ENCODE results near the gene ABCC3. TPM values are rescaled to one million over a fixed set of nuclear protein-coding genes. Genes with fewer than 3 reads are reported as not detected.

ABCC3 gene
- total RNA-seq, 1 donor from 2014 or later, result 13.3 TPM

DNA sequence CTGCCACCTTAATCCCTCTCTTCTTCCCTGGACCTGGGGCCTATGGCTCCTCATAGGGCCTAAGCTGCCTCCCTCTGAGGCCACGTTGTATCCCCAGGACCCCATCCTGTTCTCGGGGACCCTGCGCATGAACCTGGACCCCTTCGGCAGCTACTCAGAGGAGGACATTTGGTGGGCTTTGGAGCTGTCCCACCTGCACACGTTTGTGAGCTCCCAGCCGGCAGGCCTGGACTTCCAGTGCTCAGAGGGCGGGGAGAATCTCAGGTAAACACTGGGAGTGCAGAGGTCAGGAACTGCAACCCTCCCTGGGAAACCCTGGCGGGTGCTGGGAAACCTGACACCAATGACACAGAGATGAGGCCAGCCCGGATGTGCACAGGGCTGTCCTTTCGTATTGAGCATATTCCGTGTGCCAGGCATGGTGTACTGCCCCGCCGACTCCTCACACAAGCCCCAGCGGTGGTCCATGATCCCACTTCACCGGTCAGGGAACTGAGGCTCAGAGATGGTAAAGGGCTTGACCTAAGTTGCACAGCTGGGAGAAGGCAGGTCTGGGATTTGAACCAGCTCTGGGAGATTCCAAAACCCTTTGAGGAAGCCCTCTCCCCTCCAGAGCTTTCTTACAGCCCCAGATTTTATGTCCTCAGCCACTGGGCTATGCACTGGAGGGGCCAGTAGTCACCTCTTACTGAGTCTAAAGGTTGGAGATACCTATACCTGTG, 50.1 kb downstream of the ABCC3 start:
- Mint-ChIP-seq H3K27me3 (peaks cover 5% of the 10 kb centered on the region), H3K27ac (peak overlapping the region; percentile 70), H3K36me3 (no peaks in the 10 kb centered on the region), H3K4me3 (no peak overlapping the region), H3K9me3 (no peaks in the 10 kb centered on the region), H3K4me1 (ENCODE audit: unreplicated experiment) (peaks cover 43% of the 10 kb centered on the region)
- DNase-seq (ENCODE audit: extremely low spot score, unreplicated experiment), result no peak
- TF ChIP-seq CTCF (conservative IDR thresholded peaks at IDR 0.05), result no peak

GRCh38 chr17:50685334-50685665, 50.6 kb downstream of the ABCC3 start:
- DNase-seq (ENCODE audit: extremely low spot score, unreplicated experiment), result no peak
- H3K27me3 Mint-ChIP-seq, result peaks cover 5% of the 10 kb centered on the region
- TF ChIP-seq CTCF (conservative IDR thresholded peaks at IDR 0.05), result no peak
- peaks cover 47% of the 10 kb centered on the region for H3K4me1 Mint-ChIP-seq (ENCODE audit: unreplicated experiment)
- no peaks in the 10 kb centered on the region for H3K36me3 Mint-ChIP-seq
- no peak overlapping the region for H3K27ac Mint-ChIP-seq
- H3K9me3 Mint-ChIP-seq, result no peaks in the 10 kb centered on the region
- H3K4me3 Mint-ChIP-seq, result no peak overlapping the region

DNA sequence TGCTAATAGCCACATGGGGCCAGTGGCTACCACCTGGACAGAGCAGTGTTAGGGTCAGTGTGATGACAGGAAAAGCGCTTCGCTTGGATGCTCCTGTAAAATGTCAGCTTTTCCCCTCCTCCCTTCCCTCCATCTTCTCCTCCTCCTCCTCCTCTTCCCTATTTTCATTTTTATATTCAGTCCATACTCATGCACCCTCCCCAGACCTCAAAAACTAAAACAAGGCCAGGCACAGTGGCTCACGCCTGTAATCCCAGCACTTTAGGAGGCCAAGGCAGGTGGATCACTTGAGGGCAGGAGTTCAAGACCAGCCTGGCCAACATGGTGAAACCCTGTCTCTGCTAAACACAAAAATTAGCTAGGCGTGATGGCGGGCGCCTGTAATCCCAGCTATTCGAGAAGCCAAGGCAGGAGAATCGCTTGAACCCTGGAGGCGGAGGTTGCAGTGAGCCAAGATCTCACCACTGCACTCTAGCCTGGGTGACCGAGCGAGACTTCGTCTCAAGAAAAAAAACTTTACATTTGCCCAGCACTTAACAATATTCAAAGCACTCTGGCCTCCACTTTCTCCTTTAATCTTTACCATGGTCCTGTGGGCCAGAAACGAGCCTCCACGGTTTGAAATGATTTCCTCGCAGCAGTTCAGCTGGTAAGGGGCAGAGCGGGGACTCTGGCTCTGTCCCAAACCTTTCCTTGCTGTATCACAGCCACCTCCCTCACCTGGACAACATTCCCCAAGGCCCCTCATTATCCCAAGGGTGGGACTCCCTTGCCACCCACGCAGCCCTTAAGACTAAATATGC, 51.2 kb downstream of the ABCC3 start:
- Mint-ChIP-seq H3K4me1 (ENCODE audit: unreplicated experiment) (peaks cover 51% of the 10 kb centered on the region), H3K4me3 (no peak overlapping the region), H3K27me3 (peaks cover 5% of the 10 kb centered on the region), H3K36me3 (no peaks in the 10 kb centered on the region), H3K9me3 (no peaks in the 10 kb centered on the region), H3K27ac (peak overlapping the region; percentile 83)
- DNase-seq (ENCODE audit: extremely low spot score, unreplicated experiment), result no peak
- TF ChIP-seq CTCF (conservative IDR thresholded peaks at IDR 0.05), result no peak

- no peak for TF ChIP-seq CTCF (conservative IDR thresholded peaks at IDR 0.05)
- Mint-ChIP-seq H3K4me1 (ENCODE audit: unreplicated experiment) (peaks cover 50% of the 10 kb centered on the region), H3K27ac (peak overlapping the region; percentile 83), H3K4me3 (peak overlapping the region; percentile 53), H3K9me3 (no peaks in the 10 kb centered on the region), H3K27me3 (no peaks in the 10 kb centered on the region), H3K36me3 (no peaks in the 10 kb centered on the region)
- DNase-seq (ENCODE audit: extremely low spot score, unreplicated experiment), result no peak
These were observed 52.0 kb downstream of the ABCC3 start for GRCh38 chr17:50686494-50687199.

GRCh38 chr17:50687200-50688066, 52.8 kb downstream of the ABCC3 start:
- peak overlapping the region; percentile 83 for H3K27ac Mint-ChIP-seq
- DNase-seq (ENCODE audit: extremely low spot score, unreplicated experiment), result no peak

More at GRCh38 chr17:50687200-50688066, 52.8 kb downstream of the ABCC3 start:
- no peak for TF ChIP-seq CTCF (conservative IDR thresholded peaks at IDR 0.05)
- H3K9me3 Mint-ChIP-seq, result no peaks in the 10 kb centered on the region
- H3K36me3 Mint-ChIP-seq, result no peaks in the 10 kb centered on the region
- H3K4me3 Mint-ChIP-seq, result no peak overlapping the region
- H3K27me3 Mint-ChIP-seq, result no peaks in the 10 kb centered on the region
- H3K4me1 Mint-ChIP-seq (ENCODE audit: unreplicated experiment), result peaks cover 50% of the 10 kb centered on the region
